NCI-H2029 treated with DMSO at 0.1 percent for 48 hours (cell line): ENCODE results near the gene DLGAP1.
A peak's percentile ranks its signal among the peaks of the same experiment; 100 is the strongest.

Experiments
- DNase-seq: peaks from one replicate; lab custom pipeline; 2025; lab: John Stamatoyannopoulos, UW

DLGAP1 gene

GRCh38 chr18:3773303-3773702 lies 681.8 kb downstream of the DLGAP1 start:
- DNase-seq: peak; percentile 45

- peak; percentile 16 for DNase-seq
Measured at GRCh38 chr18:3771121-3771971, 683.8 kb downstream of the DLGAP1 start.

GRCh38 chr18:3761266-3761665 lies 693.8 kb downstream of the DLGAP1 start:
- DNase-seq: no peak

GRCh38 chr18:3760741-3761140 lies 694.4 kb downstream of the DLGAP1 start:
- no peak for DNase-seq

- DNase-seq: no peak
Measured at GRCh38 chr18:3759099-3759498, 696.0 kb downstream of the DLGAP1 start.

- DNase-seq: no peak
Measured at GRCh38 chr18:3758531-3758930, 696.6 kb downstream of the DLGAP1 start.

GRCh38 chr18:3757361-3757760 lies 697.7 kb downstream of the DLGAP1 start:
- no peak for DNase-seq

GRCh38 chr18:3753106-3753505 lies 702.0 kb downstream of the DLGAP1 start:
- no peak for DNase-seq

GRCh38 chr18:3748086-3748485 lies 707.0 kb downstream of the DLGAP1 start:
- no peak for DNase-seq

- no peak for DNase-seq
Measured at GRCh38 chr18:3747176-3747973, 707.7 kb downstream of the DLGAP1 start.

- no peak for DNase-seq
Measured at GRCh38 chr18:3742541-3742940, 712.6 kb downstream of the DLGAP1 start.

- DNase-seq: no peak
Measured at GRCh38 chr18:3741333-3741732, 713.8 kb downstream of the DLGAP1 start.

- DNase-seq: no peak
Measured at GRCh38 chr18:3728704-3729437, 726.2 kb downstream of the DLGAP1 start.

GRCh38 chr18:3727274-3727673 lies 727.8 kb downstream of the DLGAP1 start:
- no peak for DNase-seq

GRCh38 chr18:3726238-3726951 lies 728.7 kb downstream of the DLGAP1 start:
- peak; percentile 67 for DNase-seq

GRCh38 chr18:3725115-3725514 lies 730.0 kb downstream of the DLGAP1 start:
- DNase-seq: no peak

- no peak for DNase-seq
Measured at GRCh38 chr18:3723554-3723953, 731.6 kb downstream of the DLGAP1 start.

GRCh38 chr18:3722649-3723433 lies 732.3 kb downstream of the DLGAP1 start:
- no peak for DNase-seq

GRCh38 chr18:3721771-3722648 lies 733.1 kb downstream of the DLGAP1 start:
- no peak for DNase-seq
